ENCODE results near the gene LIN28A.

LIN28A gene

GRCh38 chr1:26388791-26389445, 21.7 kb upstream of the LIN28A start:
- no peak for DNase-seq

- no peak for DNase-seq
Observed at GRCh38 chr1:26389604-26390247, 20.9 kb upstream of the LIN28A start.

- DNase-seq, result no peak
Observed at GRCh38 chr1:26391450-26391849, 19.2 kb upstream of the LIN28A start.

GRCh38 chr1:26395754-26396153, 14.9 kb upstream of the LIN28A start:
- no peak for DNase-seq

- DNase-seq, result no peak
Observed at GRCh38 chr1:26399034-26399433, 11.6 kb upstream of the LIN28A start.

GRCh38 chr1:26401891-26402290, 8.7 kb upstream of the LIN28A start:
- no peak for DNase-seq

- no peak for DNase-seq
Observed at GRCh38 chr1:26403656-26404055, 7.0 kb upstream of the LIN28A start.

- no peak for DNase-seq
Observed at GRCh38 chr1:26404641-26405040, 6.0 kb upstream of the LIN28A start.

GRCh38 chr1:26405281-26405915, 5.2 kb upstream of the LIN28A start:
- no peak for DNase-seq

GRCh38 chr1:26408604-26409003, 2.0 kb upstream of the LIN28A start:
- peak; percentile 71 for DNase-seq

- no peak for DNase-seq
Observed at GRCh38 chr1:26409191-26409807, 1.3 kb upstream of the LIN28A start.

GRCh38 chr1:26411624-26412074, 1.0 kb downstream of the LIN28A start:
- DNase-seq, result no peak

- no peak for DNase-seq
Observed at GRCh38 chr1:26412180-26412840, 1.7 kb downstream of the LIN28A start.

GRCh38 chr1:26413031-26413430, 2.4 kb downstream of the LIN28A start:
- DNase-seq, result no peak

- DNase-seq, result peak; percentile 85
Observed at GRCh38 chr1:26417111-26417759, 6.6 kb downstream of the LIN28A start.

GRCh38 chr1:26418865-26419349, 8.3 kb downstream of the LIN28A start:
- DNase-seq, result no peak

GRCh38 chr1:26419494-26419893, 8.9 kb downstream of the LIN28A start:
- no peak for DNase-seq

- DNase-seq, result no peak
Observed at GRCh38 chr1:26429721-26430120, 19.1 kb downstream of the LIN28A start.

GRCh38 chr1:26431979-26432695, 21.5 kb downstream of the LIN28A start, which contains the start of gene DHDDS:
TSS of gene DHDDS (plus strand) at chr1:26432321. CDS start at chr1:26432946, 625 bp downstream.
- peak; percentile 98 for DNase-seq

- no peak for DNase-seq
Observed at GRCh38 chr1:26432793-26433192, 22.2 kb downstream of the LIN28A start.

- no peak for DNase-seq
Observed at GRCh38 chr1:26434161-26434752, 23.6 kb downstream of the LIN28A start.
